PC-9 (cell line): ENCODE data around the gene RPP40. TPM values are rescaled to one million over a fixed set of nuclear protein-coding genes. Genes with fewer than 3 reads are reported as not detected.

Source experiments
- BruUV-seq: library from RNA; stranded (reverse); fragments of 400-500 nt; replicated peaks from 2 replicates; lab custom pipeline; 2021; lab: Mats Ljungman, UMichigan
- CTCF ChIA-PET: fragments of 300-600 bp; sonication (Branson Sonifier 250); formaldehyde crosslinking; loops from one replicate; lab custom pipeline; 2022; ENCODE audit warnings: antibody characterized with exemption; lab: Charles Lee
- POLR2A ChIA-PET: fragments of 300-600 bp; sonication (Branson Sonifier 250); formaldehyde crosslinking; loops from one replicate; lab custom pipeline; 2022; ENCODE audit warnings: antibody characterized with exemption; ENCODE audit not compliant: unreplicated experiment; lab: Charles Lee
- DNase-seq, 2 experiments: peaks; one replicate each; pipeline versions ENCODE4 v3.0.0 to v3.0.0-alpha.2; 2015 to 2022; ENCODE audit warnings: mixed read lengths in 1 of 2
- H2AFZ ChIP-seq: fragments of 200-600 bp; sonication (generic); 2 replicates; pipeline ENCODE4 v1.8.1; 2017; ENCODE audit warnings: antibody characterized with exemption
- H3F3A ChIP-seq: fragments of 200-600 bp; sonication (generic); 2 replicates; pipeline ENCODE4 v1.8.1; 2017; ENCODE audit warnings: antibody characterized with exemption, mild to moderate bottlenecking, low read depth; ENCODE audit not compliant: insufficient read depth
- H3K27ac ChIP-seq: fragments of 200-600 bp; sonication (generic); 2 replicates; pipeline ENCODE4 v1.6.1; 2016; ENCODE audit warnings: mixed run types
- H3K27me3 ChIP-seq: fragments of 200-600 bp; sonication (generic); 2 replicates; pipeline ENCODE4 v1.6.1; 2016; ENCODE audit warnings: low read depth, mixed run types; ENCODE audit not compliant: insufficient read depth
- H3K36me3 ChIP-seq: fragments of 200-600 bp; sonication (generic); 2 replicates; pipeline ENCODE4 v1.6.1; 2016; ENCODE audit warnings: low read depth, mixed run types
- H3K4me1 ChIP-seq: fragments of 200-600 bp; sonication (generic); replicated peaks from 2 replicates; pipeline ENCODE4 v1.6.1; 2016; ENCODE audit warnings: mixed run types; ENCODE audit not compliant: insufficient read depth
- H3K4me2 ChIP-seq: fragments of 200-600 bp; sonication (generic); 2 replicates; pipeline ENCODE4 v1.6.1; 2017; ENCODE audit warnings: mixed run types
- H3K4me3 ChIP-seq: fragments of 200-600 bp; sonication (generic); 2 replicates; pipeline ENCODE4 v1.6.1; 2016; ENCODE audit warnings: mixed run types
- H3K79me2 ChIP-seq: fragments of 200-600 bp; sonication (generic); 2 replicates; pipeline ENCODE4 v1.6.1; 2017; ENCODE audit warnings: low read depth, mixed run types
- H3K9me2 ChIP-seq: fragments of 200-600 bp; sonication (generic); 2 replicates; pipeline ENCODE4 v1.8.1; 2017; ENCODE audit warnings: mild to moderate bottlenecking; ENCODE audit not compliant: insufficient read depth
- H3K9me3 ChIP-seq: fragments of 200-600 bp; sonication (generic); 2 replicates; pipeline ENCODE4 v1.8.1; 2016; ENCODE audit warnings: low read depth; ENCODE audit not compliant: insufficient read depth
- H4K20me1 ChIP-seq: fragments of 200-600 bp; sonication (generic); 2 replicates; pipeline ENCODE4 v1.8.1; 2017; ENCODE audit not compliant: insufficient read depth
- EZH2 ChIP-seq: fragments of 200-600 bp; sonication (generic); IDR thresholded peaks from 2 replicates; pipeline ENCODE4 v1.8.0; 2017; ENCODE audit warnings: antibody characterized with exemption, low read depth
- intact Hi-C: fragments of 100-400 bp; cut with micrococcal nuclease; formaldehyde crosslinking; loops from one replicate; pipeline ENCODE4 v1.10.0; 2022; ENCODE audit not compliant: unreplicated experiment
- total RNA-seq: library from RNA; stranded (reverse); gene quantifications from 2 replicates; pipeline ENCODE4 v1.2.3, GENCODE V29; 2021
- TF ChIP-seq, protein P1 (sequence below): fragments of 200-600 bp; sonication (generic); conservative IDR thresholded peaks from 2 replicates; pipeline ENCODE4 v1.6.1; 2017; ENCODE audit warnings: mixed run types, antibody characterized with exemption, mild to moderate bottlenecking, moderate library complexity

RPP40 gene
- total RNA-seq, 1 experiment from 2014 or later = 21.0 TPM

DNA sequence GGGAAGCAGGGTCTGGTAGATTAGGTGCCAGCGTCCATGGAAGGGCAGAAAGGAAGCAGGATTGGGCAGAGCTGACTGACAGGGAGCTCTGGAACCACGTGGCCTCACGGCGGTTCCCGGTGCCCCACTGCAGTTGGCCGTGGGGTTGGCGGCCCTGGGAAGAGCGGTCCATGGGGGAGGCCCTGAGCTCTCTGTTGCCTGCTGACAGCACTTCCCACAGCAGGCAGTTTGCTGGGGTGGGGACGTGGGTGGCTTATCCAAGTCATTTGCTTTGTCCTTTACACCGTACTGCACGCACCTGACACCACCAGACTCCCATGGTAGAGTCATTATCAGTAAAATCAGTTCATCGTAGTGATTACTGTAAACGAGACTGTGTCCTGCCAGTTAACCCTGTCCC, 56.1 kb downstream of the RPP40 start:
- H3F3A ChIP-seq = peaks cover under 1% of the 10 kb centered on the region
- no TSS peak for BruUV-seq
- no peak for TF ChIP-seq EZH2
- TF ChIP-seq, protein P1, sequence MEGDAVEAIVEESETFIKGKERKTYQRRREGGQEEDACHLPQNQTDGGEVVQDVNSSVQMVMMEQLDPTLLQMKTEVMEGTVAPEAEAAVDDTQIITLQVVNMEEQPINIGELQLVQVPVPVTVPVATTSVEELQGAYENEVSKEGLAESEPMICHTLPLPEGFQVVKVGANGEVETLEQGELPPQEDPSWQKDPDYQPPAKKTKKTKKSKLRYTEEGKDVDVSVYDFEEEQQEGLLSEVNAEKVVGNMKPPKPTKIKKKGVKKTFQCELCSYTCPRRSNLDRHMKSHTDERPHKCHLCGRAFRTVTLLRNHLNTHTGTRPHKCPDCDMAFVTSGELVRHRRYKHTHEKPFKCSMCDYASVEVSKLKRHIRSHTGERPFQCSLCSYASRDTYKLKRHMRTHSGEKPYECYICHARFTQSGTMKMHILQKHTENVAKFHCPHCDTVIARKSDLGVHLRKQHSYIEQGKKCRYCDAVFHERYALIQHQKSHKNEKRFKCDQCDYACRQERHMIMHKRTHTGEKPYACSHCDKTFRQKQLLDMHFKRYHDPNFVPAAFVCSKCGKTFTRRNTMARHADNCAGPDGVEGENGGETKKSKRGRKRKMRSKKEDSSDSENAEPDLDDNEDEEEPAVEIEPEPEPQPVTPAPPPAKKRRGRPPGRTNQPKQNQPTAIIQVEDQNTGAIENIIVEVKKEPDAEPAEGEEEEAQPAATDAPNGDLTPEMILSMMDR = no peak
- H4K20me1 ChIP-seq = no peaks in the 10 kb centered on the region
- no peaks in the 10 kb centered on the region for H3K9me3 ChIP-seq
- no peaks in the 10 kb centered on the region for H3K36me3 ChIP-seq
- ChIA-PET CTCF (no interaction called here), POLR2A (no interaction called here)
- no peak for DNase-seq
- intact Hi-C loops = no loop called here
- H3K4me3 ChIP-seq = no peak overlapping the region
- H3K9me2 ChIP-seq = no peaks in the 10 kb centered on the region
- H2AFZ ChIP-seq = no peak overlapping the region
- H3K4me1 ChIP-seq = peaks cover 6% of the 10 kb centered on the region
- H3K27ac ChIP-seq = no peak overlapping the region
- H3K27me3 ChIP-seq = no peaks in the 10 kb centered on the region
- H3K79me2 ChIP-seq = 0 out of 2 replicates have a peak, but pooled peaks cover 7% of the 10 kb centered on the region
- no peak overlapping the region for H3K4me2 ChIP-seq

DNA sequence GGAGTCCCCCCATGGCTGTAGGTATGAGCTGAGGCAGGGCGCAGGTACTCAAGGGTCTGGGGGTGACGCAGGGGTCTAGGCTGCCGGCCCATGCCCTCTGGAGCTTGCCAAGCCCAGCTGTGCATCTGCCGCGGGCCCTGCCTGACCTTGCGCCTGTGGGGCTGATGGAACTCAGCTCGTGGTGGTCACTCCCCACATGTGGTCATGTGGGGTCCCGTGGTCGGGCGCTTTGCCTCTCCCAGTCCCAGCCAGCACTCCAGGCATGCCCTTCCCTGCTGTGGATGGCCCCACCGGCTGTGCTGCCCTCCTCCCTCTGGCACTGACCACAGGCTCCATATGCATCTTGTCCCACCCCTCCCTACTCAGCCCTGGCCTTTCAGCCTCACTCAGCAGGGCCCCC, 57.3 kb downstream of the RPP40 start:
- Histone ChIP-seq H3K4me1 (peaks cover 18% of the 10 kb centered on the region), H3K4me2 (no peak overlapping the region), H3F3A (peaks cover 11% of the 10 kb centered on the region), H3K4me3 (no peak overlapping the region), H3K27ac (no peak overlapping the region), H3K27me3 (no peaks in the 10 kb centered on the region), H3K36me3 (no peaks in the 10 kb centered on the region), H3K9me3 (no peaks in the 10 kb centered on the region), H4K20me1 (no peaks in the 10 kb centered on the region), H3K9me2 (no peaks in the 10 kb centered on the region), H3K79me2 (0 out of 2 replicates have a peak, but pooled peaks cover 8% of the 10 kb centered on the region), H2AFZ (no peak overlapping the region)
- no peak for DNase-seq
- TF ChIP-seq EZH2 = no peak
- TF ChIP-seq, protein P1 = no peak
- CTCF ChIA-PET = no interaction called here
- intact Hi-C loops = no loop called here
- BruUV-seq = no TSS peak
- POLR2A ChIA-PET = no interaction called here

Other genes starting within 250 kb of the RPP40 start
- gene CDYL, start 227.6 kb downstream of the RPP40 start, total RNA-seq = 52.7 and 60.8 TPM in 2 replicates
- 1.1 and 1.4 TPM in 2 replicates for gene PPP1R3G, start 81.3 kb upstream of the RPP40 start, total RNA-seq